GM12801 (cell line): ENCODE data around the gene ST7.

ENCODE experiments used
- CTCF ChIP-seq: IDR thresholded peaks from one replicate; pipeline ENCODE4 v1.5.1; 2011; ENCODE audit warnings: control low read depth; ENCODE audit not compliant: insufficient read length; ENCODE audit errors: extremely low read depth

The ST7 gene

GRCh38 chr7:117044664-117045063, 91.4 kb downstream of the ST7 start:
- no peak for TF ChIP-seq CTCF

- no peak for TF ChIP-seq CTCF
Measured at GRCh38 chr7:117045927-117046710, 92.8 kb downstream of the ST7 start.

GRCh38 chr7:117047496-117047895, 94.2 kb downstream of the ST7 start:
- no peak for TF ChIP-seq CTCF

- TF ChIP-seq CTCF, result no peak
Measured at GRCh38 chr7:117048114-117048866, 95.0 kb downstream of the ST7 start.

- no peak for TF ChIP-seq CTCF
Measured at GRCh38 chr7:117048882-117049281, 95.6 kb downstream of the ST7 start.

GRCh38 chr7:117051808-117052207, 98.5 kb downstream of the ST7 start:
- TF ChIP-seq CTCF, result no peak

GRCh38 chr7:117053432-117053831, 100.1 kb downstream of the ST7 start:
- no peak for TF ChIP-seq CTCF
